ENCODE measurements around the gene PDE8A.
"Not testable (repeated sequence)": the region's sequence is repeated elsewhere in the genome, so short reads cannot be mapped to it uniquely, and the experiment has no call there.

PDE8A gene

GRCh38 chr15:84996055-84996454 is 14.4 kb downstream of the PDE8A start:
- H3K36me3 Mint-ChIP-seq (ENCODE audit: low read depth): no peaks in the 10 kb centered on the region
- H3K4me3 Mint-ChIP-seq: no peak overlapping the region
- no peaks in the 10 kb centered on the region for H3K27me3 Mint-ChIP-seq (ENCODE audit: low read depth)
- no peaks in the 10 kb centered on the region for H3K9me3 Mint-ChIP-seq
- no peak for TF ChIP-seq CTCF (IDR thresholded peaks at IDR 0.05; ENCODE audit: unreplicated experiment in 3 of 3)
- peaks cover 5% of the 10 kb centered on the region for H3K4me1 Mint-ChIP-seq
- H3K27ac Mint-ChIP-seq: no peak overlapping the region

- not testable (repeated sequence) for H3K27ac Mint-ChIP-seq; H3K27me3 Mint-ChIP-seq (ENCODE audit: low read depth); H3K9me3 Mint-ChIP-seq; H3K4me1 Mint-ChIP-seq; H3K36me3 Mint-ChIP-seq (ENCODE audit: low read depth); H3K4me3 Mint-ChIP-seq
Measured at GRCh38 chr15:84996714-84997113, 15.1 kb downstream of the PDE8A start.

GRCh38 chr15:84997214-84997613 is 15.6 kb downstream of the PDE8A start:
- H3K9me3 Mint-ChIP-seq, H3K27ac Mint-ChIP-seq: not testable (repeated sequence)

GRCh38 chr15:85000189-85000864 is 18.7 kb downstream of the PDE8A start:
- H3K27me3 Mint-ChIP-seq (ENCODE audit: low read depth): no peaks in the 10 kb centered on the region
- H3K4me1 Mint-ChIP-seq: peaks cover 5% of the 10 kb centered on the region
- no peak overlapping the region for H3K4me3 Mint-ChIP-seq
- no peaks in the 10 kb centered on the region for H3K36me3 Mint-ChIP-seq (ENCODE audit: low read depth)
- TF ChIP-seq CTCF (IDR thresholded peaks at IDR 0.05; ENCODE audit: unreplicated experiment in 3 of 3): no peak
- no peaks in the 10 kb centered on the region for H3K9me3 Mint-ChIP-seq
- H3K27ac Mint-ChIP-seq: peak overlapping the region in 1 of 3 experiments; percentile 9

More at GRCh38 chr15:84997214-84997613, 15.6 kb downstream of the PDE8A start:
- not testable (repeated sequence) for H3K4me3 Mint-ChIP-seq; H3K36me3 Mint-ChIP-seq (ENCODE audit: low read depth); H3K4me1 Mint-ChIP-seq; H3K27me3 Mint-ChIP-seq (ENCODE audit: low read depth)

- Mint-ChIP-seq H3K4me1 (peaks cover 5% of the 10 kb centered on the region), H3K27ac (peak overlapping the region in 2 of 3 experiments; percentile 9 to 43), H3K27me3 (ENCODE audit: low read depth) (no peaks in the 10 kb centered on the region), H3K4me3 (no peak overlapping the region), H3K36me3 (ENCODE audit: low read depth) (no peaks in the 10 kb centered on the region), H3K9me3 (no peaks in the 10 kb centered on the region)
- TF ChIP-seq CTCF (IDR thresholded peaks at IDR 0.05; ENCODE audit: unreplicated experiment in 3 of 3): no peak
Measured at GRCh38 chr15:85000937-85001336, 19.3 kb downstream of the PDE8A start.

- H3K4me1 Mint-ChIP-seq: peaks cover 14% of the 10 kb centered on the region
- H3K36me3 Mint-ChIP-seq (ENCODE audit: low read depth): no peaks in the 10 kb centered on the region
- TF ChIP-seq CTCF (IDR thresholded peaks at IDR 0.05; ENCODE audit: unreplicated experiment in 3 of 3): no peak
- no peaks in the 10 kb centered on the region for H3K9me3 Mint-ChIP-seq
- H3K27me3 Mint-ChIP-seq (ENCODE audit: low read depth): no peaks in the 10 kb centered on the region
- no peak overlapping the region for H3K27ac Mint-ChIP-seq
- no peak overlapping the region for H3K4me3 Mint-ChIP-seq
Measured at GRCh38 chr15:85002517-85002916, 20.9 kb downstream of the PDE8A start.

GRCh38 chr15:85003593-85004312 is 22.1 kb downstream of the PDE8A start:
- H3K4me3 Mint-ChIP-seq: no peak overlapping the region
- H3K27ac Mint-ChIP-seq: no peak overlapping the region
- peaks cover 21% of the 10 kb centered on the region for H3K4me1 Mint-ChIP-seq
- no peak for TF ChIP-seq CTCF (IDR thresholded peaks at IDR 0.05; ENCODE audit: unreplicated experiment in 3 of 3)
- H3K27me3 Mint-ChIP-seq (ENCODE audit: low read depth): no peaks in the 10 kb centered on the region
- H3K9me3 Mint-ChIP-seq: no peaks in the 10 kb centered on the region
- no peaks in the 10 kb centered on the region for H3K36me3 Mint-ChIP-seq (ENCODE audit: low read depth)
